H1 (cell line): ENCODE measurements around the gene INO80C. TPM values are rescaled to one million over a fixed set of nuclear protein-coding genes. Genes with fewer than 3 reads are reported as not detected.

Experiments
- CHD7 ChIP-seq: fragments of 300-600 bp; sonication (generic); IDR thresholded peaks from 2 replicates; pipeline ENCODE4 v1.7.1; 2012; ENCODE audit warnings: low read length, moderate library complexity, mild to moderate bottlenecking, inconsistent platforms; ENCODE audit not compliant: insufficient replicate concordance
- CREB1 ChIP-seq: IDR thresholded peaks from 2 replicates; pipeline ENCODE4 v1.6.1; 2012; ENCODE audit warnings: inconsistent platforms
- JUND ChIP-seq: IDR thresholded peaks from 2 replicates; pipeline ENCODE4 v1.6.1; 2011; ENCODE audit warnings: mild to moderate bottlenecking, improper control_type of control experiment, low read length
- NANOG ChIP-seq: IDR thresholded peaks from 2 replicates; pipeline ENCODE4 v1.6.1; 2011; ENCODE audit warnings: low read length, low read depth, mild to moderate bottlenecking, inconsistent platforms; ENCODE audit not compliant: insufficient read depth, poor library complexity, severe bottlenecking
- polyA plus RNA-seq, 7 experiments: library from polyadenylated mRNA; depleted of rRNA in 3 of 7; stranded (reverse) in 5 of 7; unstranded in 2 of 7; fragments of >200 nt in 5 of 7; fragments of 200-250 nt in 2 of 7; gene quantifications; 1 replicate in 5 of 7; 2 replicates in 1 of 7; 4 replicates in 1 of 7; pipeline versions ENCODE4 v1.2.1 to v1.2.3, GENCODE V29; 2011 to 2013; ENCODE audit warnings: missing spikeins in 2 of 7, mixed read lengths in 2 of 7
- total RNA-seq: library from RNA; stranded (reverse); fragmentation: NEBNext Ultra II Directional; extraction: Animal tissue kit (Norgen Biotek cat#: 25700); gene quantifications from 2 replicates; pipeline ENCODE4 v1.2.1, GENCODE V29; 2021

The INO80C gene
- total and polyA plus RNA-seq, 2 of the 8 experiments (the other 6 are each of a cell fraction or from before 2014, with no cell fraction given): 30.1 to 48.9 TPM

- TF ChIP-seq CHD7 (no peak), JUND (no peak), CREB1 (no peak), NANOG (no peak)
Measured at GRCh38 chr18:35474884-35475283, 22.9 kb downstream of the INO80C start (continued).
